NCI-H524 (cell line): ENCODE results near the gene TEX13C.
"Not testable (repeated sequence)": the region's sequence is repeated elsewhere in the genome, so short reads cannot be mapped to it uniquely, and the experiment has no call there.

Experiments used
- DNase-seq, 2 experiments: peaks; one replicate each; lab custom pipeline; 2025; lab: John Stamatoyannopoulos, UW

TEX13C gene

GRCh38 chrX:125319646-125320521 is at the start of gene TEX13C:
Gene TEX13C, plus strand, starts transcription at chrX:125319871. Its CDS starts 249 bp downstream, at chrX:125320120.
- no peak for DNase-seq

- no peak for DNase-seq
Observed at GRCh38 chrX:125287282-125287681, 32.4 kb upstream of the TEX13C start.

- no peak for DNase-seq
Observed at GRCh38 chrX:125288343-125288742, 31.3 kb upstream of the TEX13C start.

GRCh38 chrX:125289209-125289608 is 30.5 kb upstream of the TEX13C start:
- DNase-seq = no peak

GRCh38 chrX:125289920-125290319 is 29.8 kb upstream of the TEX13C start:
- no peak for DNase-seq

GRCh38 chrX:125291124-125291523 is 28.5 kb upstream of the TEX13C start:
- DNase-seq = no peak

- no peak for DNase-seq
Observed at GRCh38 chrX:125293850-125294780, 25.6 kb upstream of the TEX13C start.

GRCh38 chrX:125295337-125295736 is 24.3 kb upstream of the TEX13C start:
- no peak for DNase-seq

GRCh38 chrX:125298871-125299270 is 20.8 kb upstream of the TEX13C start:
- DNase-seq = no peak

- no peak for DNase-seq
Observed at GRCh38 chrX:125306335-125306866, 13.3 kb upstream of the TEX13C start.

GRCh38 chrX:125308653-125309052 is 11.0 kb upstream of the TEX13C start:
- DNase-seq = no peak

- DNase-seq = not testable (repeated sequence)
Observed at GRCh38 chrX:125319166-125319565, 505 bp upstream of the TEX13C start.

- DNase-seq = no peak
Observed at GRCh38 chrX:125322431-125322830, 2.8 kb downstream of the TEX13C start.

GRCh38 chrX:125326599-125326998 is 6.9 kb downstream of the TEX13C start:
- no peak for DNase-seq

- no peak for DNase-seq
Observed at GRCh38 chrX:125327891-125328290, 8.2 kb downstream of the TEX13C start.

GRCh38 chrX:125333583-125333982 is 13.9 kb downstream of the TEX13C start:
- no peak for DNase-seq

- no peak for DNase-seq
Observed at GRCh38 chrX:125340490-125340889, 20.8 kb downstream of the TEX13C start.

GRCh38 chrX:125374169-125374568 is 54.5 kb downstream of the TEX13C start:
- no peak for DNase-seq
